Endothelial cell (in vitro differentiated cells): ENCODE data around the gene DYSF. TPM values are rescaled to one million over a fixed set of nuclear protein-coding genes. Genes with fewer than 3 reads are reported as not detected.

Experiments used
- DNase-seq: peaks from one replicate; pipeline ENCODE4 v3.0.0; 2021; ENCODE audit warnings: low spot score
- H3K27ac Mint-ChIP-seq: one replicate; pipeline ENCODE4 v1.8.0; 2021; ENCODE audit warnings: mixed read lengths, inconsistent platforms; ENCODE audit not compliant: unreplicated experiment
- H3K27me3 Mint-ChIP-seq: one replicate; pipeline ENCODE4 v1.8.0; 2021; ENCODE audit warnings: mild to moderate bottlenecking, moderate library complexity, mixed read lengths, inconsistent platforms; ENCODE audit not compliant: unreplicated experiment
- H3K36me3 Mint-ChIP-seq: one replicate; pipeline ENCODE4 v1.8.0; 2021; ENCODE audit warnings: mild to moderate bottlenecking, low read depth, mixed read lengths, inconsistent platforms; ENCODE audit not compliant: unreplicated experiment
- H3K4me1 Mint-ChIP-seq: one replicate; pipeline ENCODE4 v1.8.0; 2021; ENCODE audit warnings: mild to moderate bottlenecking, mixed read lengths, inconsistent platforms; ENCODE audit not compliant: unreplicated experiment
- H3K4me3 Mint-ChIP-seq: one replicate; pipeline ENCODE4 v1.8.0; 2021; ENCODE audit warnings: mild to moderate bottlenecking, mixed read lengths, inconsistent platforms; ENCODE audit not compliant: unreplicated experiment
- H3K9me3 Mint-ChIP-seq: one replicate; pipeline ENCODE4 v1.8.0; 2021; ENCODE audit warnings: mixed read lengths, inconsistent platforms; ENCODE audit not compliant: unreplicated experiment
- total RNA-seq: library from RNA; stranded (reverse); fragmentation: NEBNext Ultra II Directional; extraction: Animal tissue kit (Norgen Biotek cat#: 25700); gene quantifications from one replicate; pipeline ENCODE4 v1.2.1, GENCODE V29; 2021; ENCODE audit not compliant: unreplicated experiment
- TF ChIP-seq, protein P1 (sequence below): fragments of 200-600 bp; sonication (generic); IDR thresholded peaks from one replicate; pipeline ENCODE4 v1.5.0; 2021; ENCODE audit warnings: antibody characterized with exemption; ENCODE audit not compliant: unreplicated experiment

DYSF gene
- total RNA-seq, 1 donor from 2014 or later: 566 TPM

GRCh38 chr2:71559828-71560637 lies 106.7 kb downstream of the DYSF start:
- Mint-ChIP-seq H3K9me3 (no peaks in the 10 kb centered on the region), H3K27me3 (peaks cover 38% of the 10 kb centered on the region), H3K36me3 (peaks cover 29% of the 10 kb centered on the region), H3K27ac (no peak overlapping the region), H3K4me3 (no peak overlapping the region), H3K4me1 (peaks cover 20% of the 10 kb centered on the region)
- TF ChIP-seq, protein P1, sequence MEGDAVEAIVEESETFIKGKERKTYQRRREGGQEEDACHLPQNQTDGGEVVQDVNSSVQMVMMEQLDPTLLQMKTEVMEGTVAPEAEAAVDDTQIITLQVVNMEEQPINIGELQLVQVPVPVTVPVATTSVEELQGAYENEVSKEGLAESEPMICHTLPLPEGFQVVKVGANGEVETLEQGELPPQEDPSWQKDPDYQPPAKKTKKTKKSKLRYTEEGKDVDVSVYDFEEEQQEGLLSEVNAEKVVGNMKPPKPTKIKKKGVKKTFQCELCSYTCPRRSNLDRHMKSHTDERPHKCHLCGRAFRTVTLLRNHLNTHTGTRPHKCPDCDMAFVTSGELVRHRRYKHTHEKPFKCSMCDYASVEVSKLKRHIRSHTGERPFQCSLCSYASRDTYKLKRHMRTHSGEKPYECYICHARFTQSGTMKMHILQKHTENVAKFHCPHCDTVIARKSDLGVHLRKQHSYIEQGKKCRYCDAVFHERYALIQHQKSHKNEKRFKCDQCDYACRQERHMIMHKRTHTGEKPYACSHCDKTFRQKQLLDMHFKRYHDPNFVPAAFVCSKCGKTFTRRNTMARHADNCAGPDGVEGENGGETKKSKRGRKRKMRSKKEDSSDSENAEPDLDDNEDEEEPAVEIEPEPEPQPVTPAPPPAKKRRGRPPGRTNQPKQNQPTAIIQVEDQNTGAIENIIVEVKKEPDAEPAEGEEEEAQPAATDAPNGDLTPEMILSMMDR: no peak
- no peak for DNase-seq

DNA sequence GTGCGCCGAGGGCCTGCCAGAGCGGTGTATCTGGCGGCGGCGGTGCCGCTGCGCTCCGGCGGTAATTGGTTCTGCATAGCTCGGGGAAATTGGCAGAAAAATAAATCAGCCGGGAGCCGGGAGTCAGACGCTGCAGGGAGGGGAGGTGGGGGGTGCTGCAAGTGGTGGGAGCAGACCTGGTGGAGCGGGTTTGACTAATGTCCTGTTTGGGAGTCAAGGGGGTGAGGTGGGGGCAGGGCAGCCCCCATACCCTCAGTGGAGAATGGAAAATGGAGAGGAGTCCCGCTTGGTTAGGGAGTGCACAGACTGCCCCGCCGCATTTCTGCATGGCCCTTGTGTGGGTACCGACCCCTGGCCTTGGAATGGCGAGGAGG lies 107.3 kb downstream of the DYSF start:
- peaks cover 29% of the 10 kb centered on the region for H3K36me3 Mint-ChIP-seq
- no peak for DNase-seq
- H3K27ac Mint-ChIP-seq: no peak overlapping the region
- H3K27me3 Mint-ChIP-seq: peaks cover 40% of the 10 kb centered on the region
- peaks cover 25% of the 10 kb centered on the region for H3K4me1 Mint-ChIP-seq
- no peak overlapping the region for H3K4me3 Mint-ChIP-seq
- H3K9me3 Mint-ChIP-seq: no peaks in the 10 kb centered on the region
- TF ChIP-seq, protein P1: no peak

DNA sequence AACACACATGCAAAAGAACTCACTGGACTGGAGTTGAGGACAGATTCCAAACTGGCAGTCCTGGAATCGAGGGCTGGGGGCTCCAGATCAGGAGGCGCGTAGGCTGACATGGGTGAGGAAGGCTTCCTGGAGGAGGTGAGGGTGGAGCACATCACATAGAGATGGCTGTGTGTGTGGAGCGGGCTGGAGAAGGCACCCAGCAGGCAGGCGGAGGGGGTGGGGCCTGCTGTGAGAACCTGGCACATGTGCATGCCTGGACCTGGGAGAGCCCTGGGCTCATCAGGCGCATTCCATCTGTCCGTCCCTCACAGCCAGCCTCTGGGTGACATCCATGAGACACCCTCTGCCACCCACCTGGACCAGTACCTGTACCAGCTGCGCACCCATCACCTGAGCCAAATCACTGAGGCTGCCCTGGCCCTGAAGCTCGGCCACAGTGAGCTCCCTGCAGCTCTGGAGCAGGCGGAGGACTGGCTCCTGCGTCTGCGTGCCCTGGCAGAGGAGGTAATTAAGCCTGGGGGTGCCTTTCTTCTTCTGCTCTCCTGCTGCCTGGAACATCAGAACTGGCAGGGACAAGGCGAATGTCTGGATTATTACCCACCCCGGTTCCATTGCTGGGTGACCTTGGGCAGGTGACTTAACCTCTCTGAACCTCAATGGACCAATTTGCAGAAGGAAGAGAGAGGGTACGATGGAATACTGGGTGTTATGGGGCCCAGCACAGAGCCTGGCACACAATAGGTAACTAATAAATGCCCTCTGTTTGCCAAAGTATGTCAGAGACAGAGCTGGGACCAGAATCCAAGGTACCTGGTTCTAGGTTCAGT lies 108.3 kb downstream of the DYSF start:
- Mint-ChIP-seq H3K4me1 (peaks cover 24% of the 10 kb centered on the region), H3K9me3 (no peaks in the 10 kb centered on the region), H3K36me3 (peaks cover 32% of the 10 kb centered on the region), H3K27ac (peak overlapping the region; percentile 48), H3K4me3 (peak overlapping the region; percentile 76), H3K27me3 (peaks cover 40% of the 10 kb centered on the region)
- TF ChIP-seq, protein P1: no peak
- DNase-seq: no peak

DNA sequence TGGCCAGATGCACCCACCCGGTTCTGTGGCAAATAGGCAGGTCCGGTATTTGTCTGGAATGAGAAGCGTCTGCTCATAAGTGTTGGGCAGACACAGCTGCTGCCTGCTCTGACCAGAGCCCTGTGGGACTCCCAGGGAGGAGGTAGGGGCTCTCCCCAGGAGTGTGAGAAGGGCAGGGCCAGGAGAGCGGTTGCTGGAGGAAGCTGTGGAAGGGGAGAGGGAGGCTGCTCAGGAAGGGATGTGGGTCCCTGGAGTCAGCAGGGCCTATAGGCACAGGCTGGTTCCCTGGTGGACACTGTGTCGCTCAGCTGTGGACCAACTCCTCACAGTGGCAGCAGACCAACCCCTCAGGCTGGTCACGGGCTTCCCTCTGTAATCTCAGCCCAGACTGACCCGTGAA lies 109.2 kb downstream of the DYSF start:
- no peak for DNase-seq
- Mint-ChIP-seq H3K4me1 (peaks cover 18% of the 10 kb centered on the region), H3K36me3 (peaks cover 35% of the 10 kb centered on the region), H3K4me3 (no peak overlapping the region), H3K27me3 (peaks cover 39% of the 10 kb centered on the region), H3K27ac (no peak overlapping the region), H3K9me3 (no peaks in the 10 kb centered on the region)
- TF ChIP-seq, protein P1: no peak
